Suprapubic skin (tissue), 4 donors: Measurements from ENCODE around the gene PCDHB12. TPM values are rescaled to one million over a fixed set of nuclear protein-coding genes. Genes with fewer than 3 reads are reported as not detected.
"Not testable (repeated sequence)": the region's sequence is repeated elsewhere in the genome, so short reads cannot be mapped to it uniquely, and the experiment has no call there.

Experiments
- DNase-seq, 2 donors: peaks; one replicate each; pipeline ENCODE4 v3.0.0-alpha.2; 2019; ENCODE audit warnings: low spot score in 2 of 2
- H3K27ac ChIP-seq: fragments of 200-600 bp; sonication (generic); one replicate; pipeline ENCODE4 v1.5.1; 2019
- H3K27me3 ChIP-seq: fragments of 200-600 bp; sonication (generic); one replicate; pipeline ENCODE4 v1.5.1; 2019
- H3K36me3 ChIP-seq: fragments of 200-600 bp; sonication (generic); one replicate; pipeline ENCODE4 v1.5.1; 2019
- H3K4me1 ChIP-seq: fragments of 200-600 bp; sonication (generic); one replicate; pipeline ENCODE4 v1.5.1; 2019
- H3K4me3 ChIP-seq: fragments of 200-600 bp; sonication (generic); one replicate; pipeline ENCODE4 v1.5.1; 2019; ENCODE audit warnings: mild to moderate bottlenecking
- H3K9me3 ChIP-seq: fragments of 200-600 bp; sonication (generic); one replicate; pipeline ENCODE4 v1.5.1; 2019
- CTCF ChIP-seq, 2 donors: fragments of 200-600 bp in 1 of 2; fragments of 450-650 bp in 1 of 2; sonication (generic) in 1 of 2; IDR thresholded peaks; one replicate each; pipeline ENCODE4 v1.5.1; 2016 to 2019; ENCODE audit warnings: antibody characterized with exemption in 2 of 2, mild to moderate bottlenecking in 1 of 2, moderate library complexity in 1 of 2
- EP300 ChIP-seq: sonication (generic); formaldehyde crosslinking; IDR thresholded peaks from one replicate; pipeline ENCODE4 v1.6.1; 2017; ENCODE audit warnings: antibody characterized with exemption
- POLR2A ChIP-seq, 2 donors: fragments of 450-650 bp; IDR thresholded peaks; one replicate each; pipeline ENCODE4 v1.6.1; 2017; ENCODE audit warnings: antibody characterized with exemption in 2 of 2, mild to moderate bottlenecking in 2 of 2, moderate library complexity in 2 of 2
- POLR2AphosphoS5 ChIP-seq, 3 donors: sonication (generic); formaldehyde crosslinking; IDR thresholded peaks; one replicate each; pipeline ENCODE4 v1.6.1; 2017; ENCODE audit warnings: antibody characterized with exemption in 3 of 3
- WGBS: methylation state at CpG from one replicate; pipeline ENCODE4 v1.1.5; 2018; 5-methylcytosine and 5-hydroxymethylcytosine counted together
- total RNA-seq, 4 donors: library from RNA; depleted of rRNA; stranded (reverse); fragments of >200 nt; gene quantifications; one replicate each; pipeline ENCODE4 v1.1.0, GENCODE V29; 2016

The PCDHB12 gene
- total RNA-seq, 4 donors from 2014 or later = 0.83 to 2.2 (median 0.95) TPM

- Histone ChIP-seq H3K4me3 (no peak overlapping the region), H3K27me3 (no peaks in the 10 kb centered on the region), H3K9me3 (peaks cover 85% of the 10 kb centered on the region), H3K4me1 (no peaks in the 10 kb centered on the region), H3K27ac (no peak overlapping the region), H3K36me3 (no peaks in the 10 kb centered on the region)
- DNase-seq = no peak
- no peak for TF ChIP-seq CTCF (IDR thresholded peaks at IDR 0.05)
- no peak for TF ChIP-seq EP300
- TF ChIP-seq POLR2A (IDR thresholded peaks at IDR 0.05) = no peak
- TF ChIP-seq POLR2AphosphoS5 (IDR thresholded peaks at IDR 0.05) = no peak
- 32% methylated on average over 18 of the region's 43 CpGs for WGBS
Observed at GRCh38 chr5:141241496-141241895, 33.0 kb downstream of the PCDHB12 start.

- H3K4me3 ChIP-seq = no peak within 1 kb of the TSS
- TF ChIP-seq POLR2AphosphoS5 (IDR thresholded peaks at IDR 0.05) (no peak), CTCF (IDR thresholded peaks at IDR 0.05) (no peak), EP300 (no peak), POLR2A (IDR thresholded peaks at IDR 0.05) (no peak)
- WGBS = 3% methylated on average over 16 of the region's 16 CpGs
Observed at GRCh38 chr5:141245250-141245717, 36.8 kb downstream of the PCDHB12 start, which contains the start of gene PCDHB15. Gene PCDHB15, plus strand, starts transcription at chr5:141245395. Its CDS starts 184 bp downstream, at chr5:141245579.

GRCh38 chr5:141246971-141247370, 38.5 kb downstream of the PCDHB12 start:
- H3K27me3 ChIP-seq, H3K36me3 ChIP-seq, DNase-seq, H3K4me1 ChIP-seq, H3K27ac ChIP-seq, H3K4me3 ChIP-seq: not testable (repeated sequence)
- 48% methylated on average over 10 of the region's 42 CpGs for WGBS
- peaks cover 83% of the 10 kb centered on the region for H3K9me3 ChIP-seq

More at GRCh38 chr5:141245250-141245717, 36.8 kb downstream of the PCDHB12 start, which contains the start of gene PCDHB15:
- no peak within 1 kb of the TSS for H3K27ac ChIP-seq
- no peaks in the 10 kb centered on the region for H3K27me3 ChIP-seq
- H3K4me1 ChIP-seq = no peaks in the 10 kb centered on the region
- H3K36me3 ChIP-seq = no peaks in the 10 kb centered on the region
- DNase-seq = no peak
- H3K9me3 ChIP-seq = peaks cover 84% of the 10 kb centered on the region

- not testable (repeated sequence) for H3K27me3 ChIP-seq, H3K27ac ChIP-seq, DNase-seq, H3K4me1 ChIP-seq, H3K36me3 ChIP-seq, H3K4me3 ChIP-seq
- WGBS = 61% methylated on average over 5 of the region's 34 CpGs
- peaks cover 83% of the 10 kb centered on the region for H3K9me3 ChIP-seq
Observed at GRCh38 chr5:141247434-141247833, 38.9 kb downstream of the PCDHB12 start.

- Histone ChIP-seq H3K27me3 (no peaks in the 10 kb centered on the region), H3K27ac (no peak overlapping the region), H3K4me3 (no peak overlapping the region), H3K9me3 (peaks cover 84% of the 10 kb centered on the region), H3K36me3 (no peaks in the 10 kb centered on the region), H3K4me1 (no peaks in the 10 kb centered on the region)
- no peak for TF ChIP-seq EP300
- TF ChIP-seq CTCF (IDR thresholded peaks at IDR 0.05) = no peak
- no peak for TF ChIP-seq POLR2A (IDR thresholded peaks at IDR 0.05)
- TF ChIP-seq POLR2AphosphoS5 (IDR thresholded peaks at IDR 0.05) = no peak
- DNase-seq = no peak
Observed at GRCh38 chr5:141250576-141250975, 42.1 kb downstream of the PCDHB12 start.

- DNase-seq = no peak
- H3K9me3 ChIP-seq = peaks cover 89% of the 10 kb centered on the region
- H3K27ac ChIP-seq = no peak overlapping the region
- H3K36me3 ChIP-seq = peaks cover 5% of the 10 kb centered on the region
- no peaks in the 10 kb centered on the region for H3K4me1 ChIP-seq
- no peak for TF ChIP-seq POLR2A (IDR thresholded peaks at IDR 0.05)
- no peak for TF ChIP-seq POLR2AphosphoS5 (IDR thresholded peaks at IDR 0.05)
- TF ChIP-seq EP300 = no peak
- no peak for TF ChIP-seq CTCF (IDR thresholded peaks at IDR 0.05)
- no peaks in the 10 kb centered on the region for H3K27me3 ChIP-seq
- H3K4me3 ChIP-seq = no peak overlapping the region
Observed at GRCh38 chr5:141258464-141258863, 49.9 kb downstream of the PCDHB12 start.
